SK-N-SH (cell line): Measurements from ENCODE around the gene SLC4A2. TPM values are rescaled to one million over a fixed set of nuclear protein-coding genes. Genes with fewer than 3 reads are reported as not detected.

Experiments used
- CTCF ChIA-PET: fragments of 300-600, 350-600 bp; formaldehyde crosslinking; extraction: SDS; loops from one replicate; lab custom pipeline; 2021; lab: Yijun Ruan, JAX
- POLR2A ChIA-PET: fragments of 350-600 bp; sonication (Branson Sonifier 250); formaldehyde crosslinking; extraction: SDS; loops from one replicate; lab custom pipeline; 2020; ENCODE audit warnings: antibody characterized with exemption, inconsistent platforms; lab: Yijun Ruan, JAX
- DNase-seq: peaks from one replicate; pipeline ENCODE4 v3.0.0; 2012
- H2AFZ ChIP-seq: fragments of 200-600 bp; sonication (generic); 2 replicates; pipeline ENCODE4 v1.8.1; 2016; ENCODE audit warnings: antibody characterized with exemption, mild to moderate bottlenecking, low read depth
- H3F3A ChIP-seq: fragments of 200-600 bp; sonication (generic); replicated peaks from 2 replicates; pipeline ENCODE3; 2016; ENCODE audit warnings: antibody characterized with exemption, mild to moderate bottlenecking; ENCODE audit not compliant: insufficient read depth
- H3K27ac ChIP-seq, 2 experiments: fragments of 200-500 bp in 1 of 2; fragments of 200-600 bp in 1 of 2; sonication (Bioruptor generic) in 1 of 2; sonication (generic), shearing (Covaris generic) in 1 of 2; 2 replicates each; pipeline versions ENCODE4 v1.5.1 to v1.6.1; 2014 to 2016; ENCODE audit warnings: low read depth in 2 of 2, inconsistent platforms in 1 of 2, low read length in 1 of 2, mild to moderate bottlenecking in 1 of 2, mixed read lengths in 1 of 2
- H3K27me3 ChIP-seq: fragments of 200-600 bp; sonication (generic), shearing (Covaris generic); 2 replicates; pipeline ENCODE4 v1.6.1; 2016; ENCODE audit warnings: mixed run types; ENCODE audit not compliant: insufficient read depth
- H3K36me3 ChIP-seq, 2 experiments: fragments of 200-500 bp in 1 of 2; fragments of 200-600 bp in 1 of 2; sonication (Bioruptor generic) in 1 of 2; sonication (generic) in 1 of 2; replicated peaks in 1 of 2; 2 replicates each; pipeline versions ENCODE3 to v1.5.1; 2014 to 2016; ENCODE audit warnings: low read length in 1 of 2, mild to moderate bottlenecking in 1 of 2; ENCODE audit not compliant: insufficient read depth in 2 of 2, control insufficient read depth in 1 of 2
- H3K4me1 ChIP-seq, 2 experiments: fragments of 200-500 bp in 1 of 2; fragments of 200-600 bp in 1 of 2; sonication (Bioruptor generic) in 1 of 2; sonication (generic), shearing (Covaris generic) in 1 of 2; 2 replicates each; pipeline versions ENCODE4 v1.5.1 to v1.6.1; 2014 to 2016; ENCODE audit warnings: low read depth in 1 of 2, low read length in 1 of 2, mixed run types in 1 of 2; ENCODE audit not compliant: insufficient read depth in 2 of 2, control insufficient read depth in 1 of 2
- H3K4me2 ChIP-seq: fragments of 200-600 bp; sonication (generic), shearing (Covaris generic); 2 replicates; pipeline ENCODE4 v1.6.1; 2017; ENCODE audit warnings: mixed run types
- H3K4me3 ChIP-seq, 2 experiments: fragments of 200-500 bp in 1 of 2; fragments of 200-600 bp in 1 of 2; sonication (Bioruptor generic) in 1 of 2; sonication (generic), shearing (Covaris generic) in 1 of 2; 2 replicates each; pipeline versions ENCODE4 v1.5.1 to v1.8.1; 2014 to 2016; ENCODE audit warnings: low read depth in 2 of 2, inconsistent platforms in 1 of 2, low read length in 1 of 2, mild to moderate bottlenecking in 1 of 2, mixed read lengths in 1 of 2, moderate library complexity in 1 of 2
- H3K79me2 ChIP-seq: fragments of 200-600 bp; sonication (generic); 2 replicates; pipeline ENCODE4 v1.8.1; 2017; ENCODE audit warnings: mild to moderate bottlenecking; ENCODE audit not compliant: insufficient read depth
- H3K9ac ChIP-seq: fragments of 200-600 bp; sonication (generic); 2 replicates; pipeline ENCODE4 v1.6.1; 2017; ENCODE audit warnings: mixed run types
- H3K9me2 ChIP-seq: fragments of 200-600 bp; sonication (generic); 2 replicates; pipeline ENCODE4 v1.6.1; 2017; ENCODE audit warnings: mixed run types
- H3K9me3 ChIP-seq: fragments of 200-600 bp; sonication (generic); 2 replicates; pipeline ENCODE4 v1.6.1; 2017; ENCODE audit warnings: mixed run types, mild to moderate bottlenecking, moderate library complexity
- H4K20me1 ChIP-seq: fragments of 200-600 bp; sonication (generic); 2 replicates; pipeline ENCODE4 v1.6.1; 2017; ENCODE audit warnings: mild to moderate bottlenecking, mixed run types; ENCODE audit not compliant: insufficient read depth
- CHD2 ChIP-seq: fragments of 150-350 bp; IDR thresholded peaks from 2 replicates; pipeline ENCODE4 v1.6.1; 2018; ENCODE audit warnings: low read length; ENCODE audit not compliant: partially characterized antibody
- CTCF ChIP-seq: fragments of 200-600 bp; sonication (generic); IDR thresholded peaks from 2 replicates; pipeline ENCODE4 v1.6.1; 2017; ENCODE audit warnings: antibody characterized with exemption, mild to moderate bottlenecking, moderate library complexity
- ELF1 ChIP-seq: IDR thresholded peaks from 2 replicates; pipeline ENCODE4 v1.4.0; 2012
- EZH2phosphoT487 ChIP-seq: fragments of 200-600 bp; sonication (generic); IDR thresholded peaks from 2 replicates; pipeline ENCODE4 v1.6.1; 2017; ENCODE audit warnings: low read depth, mixed run types, mild to moderate bottlenecking, antibody characterized with exemption, moderate library complexity, borderline replicate concordance
- FOSL2 ChIP-seq: IDR thresholded peaks from 2 replicates; pipeline ENCODE4 v1.4.0; 2012; ENCODE audit warnings: low read depth, mild to moderate bottlenecking, moderate library complexity, borderline replicate concordance
- FOXM1 ChIP-seq: IDR thresholded peaks from 2 replicates; pipeline ENCODE4 v1.4.0; 2012; ENCODE audit warnings: low read depth, mild to moderate bottlenecking
- GATA2 ChIP-seq: sonication (generic); formaldehyde crosslinking; IDR thresholded peaks from 2 replicates; pipeline ENCODE4 v1.5.0; 2020; ENCODE audit warnings: mild to moderate bottlenecking, missing genetic modification reagents
- JUND ChIP-seq: IDR thresholded peaks from 2 replicates; pipeline ENCODE4 v1.4.0; 2012
- MEF2A ChIP-seq: IDR thresholded peaks from 2 replicates; pipeline ENCODE4 v1.4.0; 2012; ENCODE audit warnings: low read depth, borderline replicate concordance
- POLR2AphosphoS5 ChIP-seq: IDR thresholded peaks from 2 replicates; pipeline ENCODE4 v1.6.1; 2012; ENCODE audit warnings: low read depth, low read length
- RAD21 ChIP-seq: IDR thresholded peaks from 2 replicates; pipeline ENCODE4 v1.6.1; 2012; ENCODE audit warnings: mild to moderate bottlenecking, low read length
- RCOR1 ChIP-seq: fragments of 150-350 bp; IDR thresholded peaks from 2 replicates; pipeline ENCODE4 v1.6.1; 2017; ENCODE audit warnings: antibody characterized with exemption, low read length
- RFX5 ChIP-seq: IDR thresholded peaks from 2 replicates; pipeline ENCODE4 v1.6.1; 2012; ENCODE audit warnings: mild to moderate bottlenecking, improper control_type of control experiment, low read length
- RXRA ChIP-seq: IDR thresholded peaks from 2 replicates; pipeline ENCODE4 v1.4.0; 2012; ENCODE audit warnings: low read depth, mild to moderate bottlenecking, borderline replicate concordance
- SIN3A ChIP-seq: IDR thresholded peaks from 2 replicates; pipeline ENCODE4 v1.6.1; 2012; ENCODE audit warnings: low read depth, mild to moderate bottlenecking, low read length, moderate library complexity, borderline replicate concordance
- SMC3 ChIP-seq: IDR thresholded peaks from 2 replicates; pipeline ENCODE4 v1.6.1; 2012; ENCODE audit warnings: low read depth, low read length, improper control_type of control experiment
- TAF1 ChIP-seq: IDR thresholded peaks from 2 replicates; pipeline ENCODE4 v1.6.1; 2012; ENCODE audit warnings: low read depth, mild to moderate bottlenecking, low read length, moderate library complexity, borderline replicate concordance
- TEAD4 ChIP-seq: IDR thresholded peaks from 2 replicates; pipeline ENCODE4 v1.4.0; 2012; ENCODE audit warnings: mild to moderate bottlenecking, borderline replicate concordance; ENCODE audit not compliant: insufficient read depth
- USF2 ChIP-seq: fragments of 150-350 bp; IDR thresholded peaks from 2 replicates; pipeline ENCODE4 v1.6.1; 2017; ENCODE audit warnings: antibody characterized with exemption, low read length, low read depth, borderline replicate concordance
- YY1 ChIP-seq: IDR thresholded peaks from 2 replicates; pipeline ENCODE4 v1.4.0; 2012; ENCODE audit warnings: low read depth, mild to moderate bottlenecking
- WGBS: methylation state at CpG from one replicate; pipeline ENCODE4 v1.1.6; 2017; ENCODE audit warnings: low lambda C conversion rate; 5-methylcytosine and 5-hydroxymethylcytosine counted together
- polyA plus RNA-seq, 3 experiments: library from polyadenylated mRNA; depleted of rRNA; stranded (reverse); fragments of >200 nt; gene quantifications; 2 replicates each; pipeline ENCODE4 v1.2.3, GENCODE V29; 2012

SLC4A2 gene
- polyA plus RNA-seq, 1 of the 3 experiments (the other 2 are of a cell fraction), result 167 TPM

DNA sequence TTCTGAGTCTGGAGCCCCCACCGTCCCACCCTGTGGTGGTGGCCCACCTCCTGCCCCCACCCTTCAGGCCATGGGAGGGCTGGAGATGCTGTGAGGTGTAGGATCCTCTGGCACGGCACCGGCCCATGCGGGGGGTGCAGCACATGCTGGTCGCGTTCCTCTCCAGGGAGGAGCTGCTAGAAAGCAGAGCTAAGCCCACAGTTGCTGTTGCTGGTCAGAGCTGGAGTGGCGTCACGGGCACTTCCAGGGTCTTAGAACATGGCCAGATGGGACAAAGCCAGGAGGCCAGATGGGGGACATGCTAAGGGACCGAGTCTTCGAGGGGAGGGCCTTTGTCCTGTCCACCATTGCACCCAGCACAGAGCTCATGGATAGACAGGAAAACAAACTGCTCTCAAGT, 48.5 kb downstream of the SLC4A2 start:
- H2AFZ ChIP-seq, result no peak overlapping the region
- CTCF ChIA-PET, result interaction anchor here (1.2 to 18.7 kb wide), 11 partner anchors 18 to 209 kb away, joined by 3 to 474 read pairs (median 8); partner anchors contain the start of genes ABCB8, AGAP3, CDK5 and FASTK
- POLR2A ChIA-PET, result no interaction called here
- H3K36me3 ChIP-seq, result peaks cover 0 to 4% of the 10 kb centered on the region in 2 experiments
- H3F3A ChIP-seq, result peaks cover 48% of the 10 kb centered on the region
- H3K79me2 ChIP-seq, result peaks cover 94% of the 10 kb centered on the region
- peaks cover 98% of the 10 kb centered on the region for H4K20me1 ChIP-seq
- no peak overlapping the region for H3K27ac ChIP-seq
- H3K9me2 ChIP-seq, result no peaks in the 10 kb centered on the region
- H3K9ac ChIP-seq, result no peak overlapping the region
- H3K27me3 ChIP-seq, result no peaks in the 10 kb centered on the region
- peaks cover 12 to 15% of the 10 kb centered on the region in 2 experiments; a peak in 2 of 4 replicates for H3K4me1 ChIP-seq
- no peaks in the 10 kb centered on the region for H3K9me3 ChIP-seq
- 95% methylated on average over 10 of the region's 10 CpGs for WGBS
- TF ChIP-seq SMC3, result no peak
- TF ChIP-seq YY1, result no peak
- no peak for TF ChIP-seq ELF1
- TF ChIP-seq RFX5, result no peak
- TF ChIP-seq GATA2 (CRISPR knock-in tag), result no peak
- TF ChIP-seq SIN3A, result no peak
- no peak for TF ChIP-seq CTCF
- no peak for TF ChIP-seq TEAD4
- TF ChIP-seq USF2, result no peak
- no peak for DNase-seq
- no peak overlapping the region for H3K4me2 ChIP-seq
- no peak overlapping the region for H3K4me3 ChIP-seq

DNA sequence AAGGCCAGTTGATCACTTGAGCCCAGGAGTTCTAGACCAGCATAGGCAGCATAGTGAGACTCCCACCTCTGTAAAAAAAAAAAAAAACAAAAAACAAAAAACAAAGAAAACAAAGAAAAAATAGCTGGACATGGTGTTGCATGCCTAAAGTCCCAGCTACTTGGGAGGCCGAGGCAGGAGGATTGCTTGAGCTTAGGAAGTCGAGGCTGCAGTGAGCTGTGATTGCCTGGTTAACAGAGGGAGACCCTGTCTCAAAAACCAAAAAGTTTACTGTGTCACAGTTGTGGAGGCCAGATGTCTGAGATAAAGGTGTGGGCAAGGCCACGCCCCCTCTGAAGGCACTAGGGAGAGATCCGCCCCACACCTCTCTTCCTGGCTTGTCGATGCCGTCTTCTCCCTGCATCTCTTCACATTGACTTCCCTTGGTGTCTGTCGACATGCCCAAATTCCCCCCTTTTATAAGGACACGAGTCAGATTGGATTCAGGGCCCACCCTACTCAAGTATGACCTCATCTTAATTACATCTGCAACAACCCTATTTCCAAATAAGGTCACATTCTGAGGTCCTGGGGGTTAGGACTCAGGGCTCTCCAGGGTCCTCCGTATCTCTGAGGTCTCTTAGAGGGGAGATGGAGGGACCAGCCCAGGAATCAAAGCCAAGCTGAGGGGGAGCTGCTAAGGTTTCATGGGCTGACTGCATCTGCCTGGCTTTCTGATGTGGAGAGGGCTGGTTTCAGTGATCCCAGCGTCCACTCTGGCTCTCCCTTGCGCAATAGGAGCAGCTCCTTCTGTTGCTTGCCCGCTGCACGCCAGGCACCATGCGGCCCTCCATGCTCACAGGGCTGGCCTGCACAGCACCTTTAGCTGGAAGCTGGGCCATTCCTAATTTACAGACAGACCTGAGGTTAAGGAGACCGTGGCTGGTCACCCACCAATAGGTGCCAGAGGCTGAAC, 50.0 kb downstream of the SLC4A2 start:
- H3K4me2 ChIP-seq, result no peak overlapping the region
- TF ChIP-seq POLR2AphosphoS5 (no peak), MEF2A (no peak), FOSL2 (no peak), EZH2phosphoT487 (no peak), FOXM1 (no peak), RFX5 (no peak), JUND (no peak), CTCF (no peak), TAF1 (no peak), RCOR1 (no peak), RXRA (no peak), YY1 (no peak), CHD2 (no peak), RAD21 (no peak)

More for the DNA sequence above, 50.0 kb downstream of the SLC4A2 start:
- Histone ChIP-seq H3K9ac (no peak overlapping the region), H3K27ac (no peak overlapping the region), H2AFZ (no peak overlapping the region), H3K9me2 (no peaks in the 10 kb centered on the region), H3K4me1 (peaks cover 23 to 29% of the 10 kb centered on the region in 2 experiments), H3K9me3 (no peaks in the 10 kb centered on the region), H3F3A (peaks cover 52% of the 10 kb centered on the region), H4K20me1 (peaks cover 98% of the 10 kb centered on the region), H3K79me2 (peaks cover 81% of the 10 kb centered on the region), H3K4me3 (no peak overlapping the region), H3K36me3 (peaks cover 0 to under 1% of the 10 kb centered on the region in 2 experiments), H3K27me3 (no peaks in the 10 kb centered on the region)
- WGBS, result 83% methylated on average over 15 of the region's 15 CpGs
- POLR2A ChIA-PET, result interaction anchor here (0.8 kb wide), 1 partner anchor 70 kb away, joined by 4 read pairs; no protein-coding TSS in a partner anchor
- CTCF ChIA-PET, result interaction anchor here (0.9 to 18.7 kb wide), 18 partner anchors 8 to 211 kb away, joined by 3 to 474 read pairs (median 8); partner anchors contain the start of genes ABCB8, AGAP3, CDK5 and FASTK
- DNase-seq, result no peak
